CD14-positive monocyte (primary cell): ENCODE measurements around the gene ABHD14A. TPM values are rescaled to one million over a fixed set of nuclear protein-coding genes. Genes with fewer than 3 reads are reported as not detected.

Experiments
- DNase-seq, 3 donors: peaks; one replicate each; pipeline ENCODE4 v3.0.0-alpha.2; 2011 to 2022
- H2AFZ ChIP-seq: 2 replicates; pipeline ENCODE4 v1.6.0; 2012; ENCODE audit warnings: mild to moderate bottlenecking, low read depth, low read length, inconsistent platforms; ENCODE audit not compliant: insufficient read depth, poor library complexity, severe bottlenecking
- H3K27ac ChIP-seq, 2 donors: 1 replicate in 1 of 2; 2 replicates in 1 of 2; pipeline ENCODE4 v1.5.1; 2012 to 2013; ENCODE audit warnings: low read length in 2 of 2, control low read depth in 1 of 2, inconsistent platforms in 1 of 2, low read depth in 1 of 2, mild to moderate bottlenecking in 1 of 2
- H3K27me3 ChIP-seq, 2 donors: one replicate each; pipeline versions ENCODE4 v1.6.0 to v1.6.1; 2011 to 2013; ENCODE audit warnings: low read length in 2 of 2; ENCODE audit not compliant: control insufficient read depth in 2 of 2, insufficient read depth in 2 of 2
- H3K36me3 ChIP-seq, 2 donors: replicated peaks in 1 of 2; 1 replicate in 1 of 2; 2 replicates in 1 of 2; pipeline versions ENCODE4 v1.5.1 to v1.6.1; 2012 to 2013; ENCODE audit warnings: low read length in 2 of 2, control low read depth in 1 of 2, inconsistent platforms in 1 of 2, mild to moderate bottlenecking in 1 of 2; ENCODE audit not compliant: insufficient read depth in 2 of 2, control insufficient read depth in 1 of 2
- H3K4me1 ChIP-seq, 2 donors: 1 replicate in 1 of 2; 2 replicates in 1 of 2; pipeline versions ENCODE4 v1.5.1 to v1.6.1; 2012 to 2013; ENCODE audit warnings: low read length in 2 of 2, control low read depth in 1 of 2, inconsistent platforms in 1 of 2, mild to moderate bottlenecking in 1 of 2, moderate library complexity in 1 of 2; ENCODE audit not compliant: insufficient read depth in 2 of 2, control insufficient read depth in 1 of 2
- H3K4me2 ChIP-seq: replicated peaks from 2 replicates; pipeline ENCODE3; 2012; ENCODE audit warnings: low read length, moderate library complexity, mild to moderate bottlenecking; ENCODE audit not compliant: poor library complexity, severe bottlenecking; ENCODE audit errors: extremely low read depth
- H3K4me3 ChIP-seq, 3 experiments: fragments of 200-600 bp in 1 of 3; sonication (generic) in 1 of 3; replicated peaks in 1 of 3; 1 replicate in 2 of 3; 2 replicates in 1 of 3; pipeline ENCODE4 v1.5.1; 2011 to 2013; ENCODE audit warnings: low read length in 3 of 3, mild to moderate bottlenecking in 3 of 3, control low read depth in 2 of 3, low read depth in 2 of 3, inconsistent platforms in 1 of 3, moderate library complexity in 1 of 3
- H3K79me2 ChIP-seq: 2 replicates; pipeline ENCODE4 v1.6.0; 2012; ENCODE audit warnings: mild to moderate bottlenecking, control low read depth, inconsistent platforms, low read length, moderate library complexity; ENCODE audit not compliant: insufficient read depth
- H3K9ac ChIP-seq: 2 replicates; pipeline ENCODE4 v1.6.0; 2017; ENCODE audit warnings: low read length, mild to moderate bottlenecking; ENCODE audit not compliant: insufficient read depth, poor library complexity, severe bottlenecking
- H3K9me3 ChIP-seq, 2 donors: replicated peaks in 1 of 2; 1 replicate in 1 of 2; 2 replicates in 1 of 2; pipeline versions ENCODE4 v1.5.1 to v1.6.1; 2012 to 2013; ENCODE audit warnings: low read length in 2 of 2, control low read depth in 1 of 2; ENCODE audit not compliant: control insufficient read depth in 1 of 2, insufficient read depth in 1 of 2
- H4K20me1 ChIP-seq: 2 replicates; pipeline ENCODE4 v1.6.0; 2012; ENCODE audit warnings: mild to moderate bottlenecking, low read length, control low read depth, moderate library complexity; ENCODE audit not compliant: insufficient read depth
- H3K27ac Mint-ChIP-seq, 7 donors: one replicate each; pipeline ENCODE4 v1.8.0; 2020; ENCODE audit warnings: mild to moderate bottlenecking in 7 of 7, mixed read lengths in 7 of 7, moderate library complexity in 6 of 7, inconsistent platforms in 2 of 7
- H3K27me3 Mint-ChIP-seq, 3 donors: one replicate each; pipeline ENCODE4 v1.8.0; 2021 to 2022; ENCODE audit warnings: low read depth in 3 of 3, mild to moderate bottlenecking in 3 of 3, mixed read lengths in 3 of 3, moderate library complexity in 3 of 3, inconsistent platforms in 1 of 3
- H3K36me3 Mint-ChIP-seq, 2 donors: one replicate each; pipeline ENCODE4 v1.8.0; 2020; ENCODE audit warnings: mixed read lengths in 2 of 2, inconsistent platforms in 1 of 2, mild to moderate bottlenecking in 1 of 2
- H3K4me1 Mint-ChIP-seq: one replicate; pipeline ENCODE4 v1.8.0; 2020; ENCODE audit warnings: mild to moderate bottlenecking, mixed read lengths
- H3K4me3 Mint-ChIP-seq, 2 donors: one replicate each; pipeline ENCODE4 v1.8.0; 2020; ENCODE audit warnings: mild to moderate bottlenecking in 2 of 2, mixed read lengths in 2 of 2, moderate library complexity in 1 of 2
- H3K9me3 Mint-ChIP-seq, 7 donors: one replicate each; pipeline ENCODE4 v1.8.0; 2020 to 2022; ENCODE audit warnings: mixed read lengths in 7 of 7, mild to moderate bottlenecking in 6 of 7, moderate library complexity in 6 of 7, inconsistent platforms in 2 of 7
- WGBS: methylation state at CpG from one replicate; pipeline ENCODE4 v1.1.5; 2013; ENCODE audit warnings: missing lambda C conversion rate; ENCODE audit not compliant: insufficient coverage; 5-methylcytosine and 5-hydroxymethylcytosine counted together
- intact Hi-C, 2 donors: fragments of 100-400 bp; cut with micrococcal nuclease; formaldehyde crosslinking; loops; one replicate each; pipeline versions ENCODE4 v1.15.0 to v1.15.1; 2023
- polyA plus RNA-seq, 3 donors: library from polyadenylated mRNA; depleted of rRNA in 1 of 3; unstranded in 2 of 3; stranded (reverse) in 1 of 3; fragments of 300-500 nt in 2 of 3; fragments of >200 nt in 1 of 3; fragmentation: Illumina TruSeq in 2 of 3; gene quantifications; 1 replicate in 2 of 3; 2 replicates in 1 of 3; pipeline ENCODE4 v1.2.3, GENCODE V29; 2012 to 2021
- TF ChIP-seq, protein P1 (sequence below): fragments of 200-600 bp; IDR thresholded peaks from one replicate; pipeline ENCODE4 v1.8.0; 2022; ENCODE audit warnings: antibody characterized with exemption, mild to moderate bottlenecking

Gene ABHD14A
- polyA plus RNA-seq, 3 donors = 6.9 to 13.2 (median 11.7) TPM

DNA sequence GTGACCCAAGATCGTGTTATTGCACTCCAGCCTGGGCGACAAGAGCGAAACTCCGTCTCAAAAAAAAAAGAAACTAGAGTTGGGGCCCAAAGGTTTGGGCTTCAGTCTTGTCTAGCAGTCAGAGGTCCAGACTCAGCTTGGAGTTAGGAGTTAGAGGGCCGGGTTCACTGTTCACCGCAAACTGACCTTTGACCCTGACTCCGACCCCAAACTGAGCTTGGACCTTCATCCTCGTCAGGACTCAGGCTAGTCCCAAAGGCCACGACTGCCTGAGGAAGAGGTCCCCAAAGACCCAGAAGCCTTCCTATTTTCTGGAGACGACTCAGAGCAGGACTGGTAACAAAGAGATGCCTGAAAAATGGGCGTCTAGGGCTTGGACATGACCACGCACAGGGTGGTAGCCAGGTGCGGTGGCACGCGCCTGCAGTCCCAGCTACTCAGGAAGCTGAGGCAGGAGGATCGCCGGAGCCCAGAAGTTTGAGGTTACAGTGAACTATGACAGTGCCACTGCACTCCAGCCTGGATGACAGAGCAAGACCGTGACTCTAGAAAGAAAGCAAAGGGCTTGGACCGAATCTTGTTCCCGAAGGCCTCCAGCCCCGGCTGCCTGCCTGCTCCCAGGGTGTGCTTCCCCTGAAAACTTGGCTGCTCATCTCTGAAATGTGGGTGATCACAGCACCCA, 43.6 kb downstream of the ABHD14A start:
- Mint-ChIP-seq H3K9me3 (no peaks in the 10 kb centered on the region), H3K4me1 (peaks cover 4% of the 10 kb centered on the region), H3K36me3 (no peaks in the 10 kb centered on the region), H3K4me3 (no peak overlapping the region), H3K27ac (no peak overlapping the region), H3K27me3 (peaks cover 0 to 5% (median 0%) of the 10 kb centered on the region in 3 donors)
- intact Hi-C loops = no loop called here
- Histone ChIP-seq H2AFZ (no peak overlapping the region), H3K36me3 (no peaks in the 10 kb centered on the region), H3K4me2 (no peak overlapping the region), H4K20me1 (no peaks in the 10 kb centered on the region), H3K9me3 (no peaks in the 10 kb centered on the region), H3K9ac (no peak overlapping the region), H3K27me3 (no peaks in the 10 kb centered on the region), H3K27ac (no peak overlapping the region), H3K4me1 (no peaks in the 10 kb centered on the region), H3K79me2 (no peaks in the 10 kb centered on the region), H3K4me3 (no peak overlapping the region)
- TF ChIP-seq, protein P1, sequence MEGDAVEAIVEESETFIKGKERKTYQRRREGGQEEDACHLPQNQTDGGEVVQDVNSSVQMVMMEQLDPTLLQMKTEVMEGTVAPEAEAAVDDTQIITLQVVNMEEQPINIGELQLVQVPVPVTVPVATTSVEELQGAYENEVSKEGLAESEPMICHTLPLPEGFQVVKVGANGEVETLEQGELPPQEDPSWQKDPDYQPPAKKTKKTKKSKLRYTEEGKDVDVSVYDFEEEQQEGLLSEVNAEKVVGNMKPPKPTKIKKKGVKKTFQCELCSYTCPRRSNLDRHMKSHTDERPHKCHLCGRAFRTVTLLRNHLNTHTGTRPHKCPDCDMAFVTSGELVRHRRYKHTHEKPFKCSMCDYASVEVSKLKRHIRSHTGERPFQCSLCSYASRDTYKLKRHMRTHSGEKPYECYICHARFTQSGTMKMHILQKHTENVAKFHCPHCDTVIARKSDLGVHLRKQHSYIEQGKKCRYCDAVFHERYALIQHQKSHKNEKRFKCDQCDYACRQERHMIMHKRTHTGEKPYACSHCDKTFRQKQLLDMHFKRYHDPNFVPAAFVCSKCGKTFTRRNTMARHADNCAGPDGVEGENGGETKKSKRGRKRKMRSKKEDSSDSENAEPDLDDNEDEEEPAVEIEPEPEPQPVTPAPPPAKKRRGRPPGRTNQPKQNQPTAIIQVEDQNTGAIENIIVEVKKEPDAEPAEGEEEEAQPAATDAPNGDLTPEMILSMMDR = no peak
- no peak for DNase-seq
- 94% methylated on average over 21 of the region's 21 CpGs for WGBS

DNA sequence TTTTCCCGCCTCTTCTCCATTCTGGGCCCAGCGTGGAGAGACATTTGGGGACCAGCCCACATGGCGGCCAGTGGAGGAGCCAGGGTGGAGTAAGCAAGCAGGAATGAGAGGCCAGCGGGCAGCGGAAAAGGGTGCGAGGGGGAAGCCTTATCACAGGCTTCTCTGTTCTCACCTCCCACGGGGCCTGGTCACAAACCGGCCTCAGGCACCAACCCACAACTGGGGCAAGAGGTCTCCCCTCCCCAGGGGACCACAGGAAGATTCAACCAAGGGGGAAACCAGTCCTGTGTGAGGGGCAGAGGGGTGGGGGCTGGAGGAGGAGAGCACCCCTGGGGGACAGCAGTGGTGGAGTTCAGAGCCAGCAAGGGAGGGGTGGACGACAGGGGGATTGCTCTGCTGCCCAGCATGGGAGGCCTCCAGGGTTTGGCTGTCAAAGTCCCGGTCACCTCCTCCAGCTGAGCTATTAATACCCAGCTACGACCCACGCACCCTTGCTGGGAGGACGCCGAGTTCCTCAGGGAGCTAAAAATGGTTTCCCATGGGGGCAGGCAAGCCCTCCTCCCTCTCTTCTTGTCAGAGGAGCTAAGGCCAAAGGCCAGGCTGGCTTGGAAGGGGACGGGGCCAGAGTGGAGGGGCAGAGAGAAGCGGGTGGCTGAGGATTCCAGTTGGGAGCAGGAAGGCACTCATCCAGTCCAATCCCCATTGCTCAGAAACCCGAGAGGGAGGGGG, 44.7 kb downstream of the ABHD14A start:
- Mint-ChIP-seq H3K9me3 (no peaks in the 10 kb centered on the region), H3K27me3 (peaks cover 0 to 5% (median 0%) of the 10 kb centered on the region in 3 donors), H3K4me3 (no peak overlapping the region), H3K36me3 (no peaks in the 10 kb centered on the region), H3K27ac (no peak overlapping the region), H3K4me1 (peaks cover 4% of the 10 kb centered on the region)
- no peak overlapping the region for H3K4me3 ChIP-seq
- H2AFZ ChIP-seq = no peak overlapping the region
- TF ChIP-seq, protein P1 = no peak
- H3K36me3 ChIP-seq = no peaks in the 10 kb centered on the region
- H4K20me1 ChIP-seq = no peaks in the 10 kb centered on the region
- no peak overlapping the region for H3K4me2 ChIP-seq
- H3K27ac ChIP-seq = no peak overlapping the region
- no peaks in the 10 kb centered on the region for H3K27me3 ChIP-seq
- H3K9ac ChIP-seq = no peak overlapping the region
- H3K79me2 ChIP-seq = no peaks in the 10 kb centered on the region
- no peaks in the 10 kb centered on the region for H3K9me3 ChIP-seq
- 100% methylated on average over 8 of the region's 17 CpGs for WGBS
- no peaks in the 10 kb centered on the region for H3K4me1 ChIP-seq
- no peak for DNase-seq
- intact Hi-C loops = no loop called here
